Esophagus squamous epithelium (tissue), 4 donors: ENCODE data around the gene IL6.

ENCODE experiments used
- CTCF ChIP-seq, 6 experiments: fragments of 450-650 bp in 4 of 6; fragments of 200-600 bp in 2 of 6; sonication (generic) in 2 of 6; IDR thresholded peaks; one replicate each; pipeline ENCODE4 v1.5.1; 2016 to 2019; ENCODE audit warnings: antibody characterized with exemption in 6 of 6, mild to moderate bottlenecking in 4 of 6, moderate library complexity in 4 of 6
- POLR2A ChIP-seq, 4 donors: fragments of 450-650 bp; IDR thresholded peaks; one replicate each; pipeline ENCODE4 v1.6.1; 2017; ENCODE audit warnings: antibody characterized with exemption in 4 of 4, mild to moderate bottlenecking in 4 of 4, moderate library complexity in 3 of 4

- TF ChIP-seq CTCF (IDR thresholded peaks at IDR 0.05) (no peak), POLR2A (IDR thresholded peaks at IDR 0.05) (no peak)
Measured at GRCh38 chr7:22683379-22683778, 43.6 kb upstream of the IL6 start.
